HL-60 (cell line): ENCODE results near the gene VAV2.
"Not testable (repeated sequence)": the region's sequence is repeated elsewhere in the genome, so short reads cannot be mapped to it uniquely, and the experiment has no call there.

ENCODE experiments used
- DNase-seq, 2 experiments: peaks; one replicate each; pipeline ENCODE4 v3.0.0-alpha.2; 2010 to 2020; ENCODE audit warnings: low read depth in 1 of 2, low spot score in 1 of 2
- H3K27ac ChIP-seq: fragments of 250-450 bp; sonication (Bioruptor Pico); replicated peaks from 2 replicates; pipeline ENCODE4 v1.5.1; 2020; ENCODE audit warnings: mild to moderate bottlenecking, moderate library complexity
- H3K27me3 ChIP-seq: fragments of 250-450 bp; sonication (Bioruptor Pico); 2 replicates; pipeline ENCODE4 v1.5.1; 2021; ENCODE audit warnings: mild to moderate bottlenecking, moderate library complexity; ENCODE audit not compliant: insufficient read depth, poor library complexity, severe bottlenecking
- H3K4me3 ChIP-seq: replicated peaks from 2 replicates; pipeline ENCODE4 v1.5.1; 2011; ENCODE audit warnings: mild to moderate bottlenecking, control low read depth, low read length; ENCODE audit not compliant: insufficient read depth
- GABPA ChIP-seq: IDR thresholded peaks from 2 replicates; pipeline ENCODE4 v1.6.1; 2012; ENCODE audit warnings: low read depth
- POLR2AphosphoS5 ChIP-seq: IDR thresholded peaks from 2 replicates; pipeline ENCODE4 v1.6.1; 2012; ENCODE audit warnings: low read depth
- SPI1 ChIP-seq: IDR thresholded peaks from 2 replicates; pipeline ENCODE4 v1.6.1; 2012; ENCODE audit warnings: low read depth, mild to moderate bottlenecking, borderline replicate concordance
- TF ChIP-seq, protein P1 (sequence below): IDR thresholded peaks from 2 replicates; pipeline ENCODE4 v1.6.1; 2012; ENCODE audit warnings: low read depth; ENCODE audit not compliant: insufficient replicate concordance
- TF ChIP-seq, protein P2 (sequence below): IDR thresholded peaks from one replicate; pipeline ENCODE4 v1.5.1; 2011; ENCODE audit warnings: low read length, control low read depth, inconsistent platforms; ENCODE audit not compliant: insufficient read depth

The VAV2 gene

DNA sequence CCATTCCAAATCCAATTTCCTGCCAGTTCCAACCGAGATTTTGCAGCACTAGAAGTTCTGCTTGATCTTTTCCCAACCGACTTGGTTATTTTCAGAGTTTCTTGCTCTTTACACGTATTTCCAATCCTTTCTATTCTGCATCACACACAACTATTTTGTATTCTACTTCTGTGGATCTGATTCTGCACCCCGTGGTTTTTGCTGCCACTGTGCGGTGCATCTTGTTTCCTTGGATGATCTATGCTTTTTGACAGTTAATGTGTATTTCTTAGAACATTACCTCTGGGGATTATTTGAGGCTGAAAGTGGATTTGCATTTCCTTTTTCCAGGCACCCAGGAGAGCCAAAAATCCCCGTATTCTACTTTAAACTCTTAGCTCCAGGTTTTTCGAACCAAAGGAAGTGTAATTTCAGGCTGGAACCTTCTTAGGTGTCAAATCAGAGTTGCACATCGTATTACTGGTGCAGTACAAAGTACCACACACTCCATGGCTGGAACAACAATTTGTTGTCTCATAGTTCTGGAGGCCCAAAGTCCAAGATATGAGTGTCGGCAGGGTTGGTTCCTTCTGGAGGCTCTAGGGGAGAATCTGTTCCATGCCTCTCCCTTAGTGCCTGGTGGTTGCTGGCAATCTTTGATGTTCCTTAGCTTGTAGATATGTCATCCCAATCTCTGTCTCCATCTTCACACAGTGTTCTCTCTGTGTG, 239.2 kb downstream of the VAV2 start:
- DNase-seq = no peak
- H3K27ac ChIP-seq = no peak overlapping the region
- TF ChIP-seq, protein P1, sequence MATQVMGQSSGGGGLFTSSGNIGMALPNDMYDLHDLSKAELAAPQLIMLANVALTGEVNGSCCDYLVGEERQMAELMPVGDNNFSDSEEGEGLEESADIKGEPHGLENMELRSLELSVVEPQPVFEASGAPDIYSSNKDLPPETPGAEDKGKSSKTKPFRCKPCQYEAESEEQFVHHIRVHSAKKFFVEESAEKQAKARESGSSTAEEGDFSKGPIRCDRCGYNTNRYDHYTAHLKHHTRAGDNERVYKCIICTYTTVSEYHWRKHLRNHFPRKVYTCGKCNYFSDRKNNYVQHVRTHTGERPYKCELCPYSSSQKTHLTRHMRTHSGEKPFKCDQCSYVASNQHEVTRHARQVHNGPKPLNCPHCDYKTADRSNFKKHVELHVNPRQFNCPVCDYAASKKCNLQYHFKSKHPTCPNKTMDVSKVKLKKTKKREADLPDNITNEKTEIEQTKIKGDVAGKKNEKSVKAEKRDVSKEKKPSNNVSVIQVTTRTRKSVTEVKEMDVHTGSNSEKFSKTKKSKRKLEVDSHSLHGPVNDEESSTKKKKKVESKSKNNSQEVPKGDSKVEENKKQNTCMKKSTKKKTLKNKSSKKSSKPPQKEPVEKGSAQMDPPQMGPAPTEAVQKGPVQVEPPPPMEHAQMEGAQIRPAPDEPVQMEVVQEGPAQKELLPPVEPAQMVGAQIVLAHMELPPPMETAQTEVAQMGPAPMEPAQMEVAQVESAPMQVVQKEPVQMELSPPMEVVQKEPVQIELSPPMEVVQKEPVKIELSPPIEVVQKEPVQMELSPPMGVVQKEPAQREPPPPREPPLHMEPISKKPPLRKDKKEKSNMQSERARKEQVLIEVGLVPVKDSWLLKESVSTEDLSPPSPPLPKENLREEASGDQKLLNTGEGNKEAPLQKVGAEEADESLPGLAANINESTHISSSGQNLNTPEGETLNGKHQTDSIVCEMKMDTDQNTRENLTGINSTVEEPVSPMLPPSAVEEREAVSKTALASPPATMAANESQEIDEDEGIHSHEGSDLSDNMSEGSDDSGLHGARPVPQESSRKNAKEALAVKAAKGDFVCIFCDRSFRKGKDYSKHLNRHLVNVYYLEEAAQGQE = no peak
- TF ChIP-seq, protein P2, sequence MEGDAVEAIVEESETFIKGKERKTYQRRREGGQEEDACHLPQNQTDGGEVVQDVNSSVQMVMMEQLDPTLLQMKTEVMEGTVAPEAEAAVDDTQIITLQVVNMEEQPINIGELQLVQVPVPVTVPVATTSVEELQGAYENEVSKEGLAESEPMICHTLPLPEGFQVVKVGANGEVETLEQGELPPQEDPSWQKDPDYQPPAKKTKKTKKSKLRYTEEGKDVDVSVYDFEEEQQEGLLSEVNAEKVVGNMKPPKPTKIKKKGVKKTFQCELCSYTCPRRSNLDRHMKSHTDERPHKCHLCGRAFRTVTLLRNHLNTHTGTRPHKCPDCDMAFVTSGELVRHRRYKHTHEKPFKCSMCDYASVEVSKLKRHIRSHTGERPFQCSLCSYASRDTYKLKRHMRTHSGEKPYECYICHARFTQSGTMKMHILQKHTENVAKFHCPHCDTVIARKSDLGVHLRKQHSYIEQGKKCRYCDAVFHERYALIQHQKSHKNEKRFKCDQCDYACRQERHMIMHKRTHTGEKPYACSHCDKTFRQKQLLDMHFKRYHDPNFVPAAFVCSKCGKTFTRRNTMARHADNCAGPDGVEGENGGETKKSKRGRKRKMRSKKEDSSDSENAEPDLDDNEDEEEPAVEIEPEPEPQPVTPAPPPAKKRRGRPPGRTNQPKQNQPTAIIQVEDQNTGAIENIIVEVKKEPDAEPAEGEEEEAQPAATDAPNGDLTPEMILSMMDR = no peak
- no peak for TF ChIP-seq SPI1
- TF ChIP-seq GABPA = no peak
- TF ChIP-seq POLR2AphosphoS5 = no peak
- H3K4me3 ChIP-seq = no peak overlapping the region
- no peaks in the 10 kb centered on the region for H3K27me3 ChIP-seq

DNA sequence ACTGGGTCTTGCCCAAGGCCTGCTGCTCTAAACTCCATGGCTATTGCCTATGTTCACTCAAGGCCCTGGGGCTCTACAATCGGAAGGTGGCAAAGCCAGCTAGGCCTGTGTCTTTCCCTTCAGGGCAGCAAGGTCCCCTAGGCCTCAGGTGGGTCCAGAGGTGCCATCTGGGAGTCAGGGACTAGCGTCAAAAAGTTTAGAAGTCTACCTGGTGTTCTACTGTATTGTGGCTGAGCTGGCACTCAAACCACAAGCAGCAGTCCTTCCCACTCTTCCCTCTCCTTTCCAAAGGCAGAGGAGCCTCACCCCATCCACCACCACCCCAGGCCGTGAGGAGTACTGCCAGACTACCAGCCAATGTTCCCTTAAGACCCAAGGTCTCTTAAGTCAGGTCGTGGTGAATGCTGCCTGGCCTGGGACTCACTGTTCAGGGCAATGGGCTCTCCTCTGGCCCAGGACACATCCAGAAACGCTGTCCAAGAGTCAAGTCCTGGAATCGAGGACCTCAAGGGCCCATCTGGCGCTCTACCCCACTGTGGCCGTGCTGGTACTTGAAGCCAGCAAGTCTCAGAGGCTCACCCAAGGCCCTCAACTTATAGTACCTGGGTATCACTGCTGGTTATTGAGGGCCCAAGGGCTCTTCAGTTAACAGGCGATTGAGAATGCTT, 241.0 kb downstream of the VAV2 start:
- no peak for DNase-seq

DNA sequence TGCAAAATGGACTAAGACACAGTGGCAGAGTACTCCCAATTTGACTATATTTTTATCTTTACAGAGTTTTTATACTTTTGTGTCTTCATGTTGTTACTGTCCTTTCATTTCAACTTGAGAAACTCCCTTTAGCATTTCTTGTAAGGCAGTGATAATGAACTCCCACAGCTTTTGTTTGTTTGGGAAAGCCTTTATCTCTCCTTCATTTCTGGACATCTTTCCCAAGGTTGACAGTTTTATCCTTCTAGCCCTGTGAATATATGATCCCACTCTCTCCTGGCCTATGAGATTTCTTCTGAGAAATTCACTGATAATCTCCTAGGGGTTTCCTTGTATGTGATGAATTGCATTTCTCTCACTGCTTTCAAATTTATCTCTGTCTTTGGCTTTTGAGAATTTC, 244.8 kb downstream of the VAV2 start:
- DNase-seq = no peak
- H3K27ac ChIP-seq = no peak overlapping the region
- TF ChIP-seq GABPA (no peak), POLR2AphosphoS5 (no peak), SPI1 (no peak)
- TF ChIP-seq, protein P1 = no peak
- TF ChIP-seq, protein P2 = no peak
- H3K27me3 ChIP-seq = no peaks in the 10 kb centered on the region
- no peak overlapping the region for H3K4me3 ChIP-seq

More for the DNA sequence above, 241.0 kb downstream of the VAV2 start:
- Histone ChIP-seq H3K27ac (no peak overlapping the region), H3K27me3 (no peaks in the 10 kb centered on the region), H3K4me3 (no peak overlapping the region)
- TF ChIP-seq, protein P1 = no peak
- TF ChIP-seq SPI1 (no peak), GABPA (no peak), POLR2AphosphoS5 (no peak)
- TF ChIP-seq, protein P2 = no peak

GRCh38 chr9:133744528-133744927, 247.6 kb downstream of the VAV2 start:
- not testable (repeated sequence) for H3K4me3 ChIP-seq, H3K27me3 ChIP-seq, DNase-seq, H3K27ac ChIP-seq
